ENCODE measurements around the gene CDK19.
"Not testable (repeated sequence)": the region's sequence is repeated elsewhere in the genome, so short reads cannot be mapped to it uniquely, and the experiment has no call there.

Gene CDK19

GRCh38 chr6:110835751-110836150, 20.5 kb upstream of the CDK19 start:
- WGBS, 2 experiments (ENCODE audit: insufficient coverage in 2 of 2) = 90 to 100% methylated on average over 1 to 3 of the region's 5 CpGs
- not testable (repeated sequence) for H3K36me3 ChIP-seq (ENCODE audit: control insufficient read depth, insufficient read depth, low read length); H3K4me3 ChIP-seq (ENCODE audit: extremely low read depth, insufficient read depth, low read length, poor library complexity, severe bottlenecking); H3K4me1 ChIP-seq (ENCODE audit: control insufficient read depth, insufficient read depth, low read length, poor library complexity, severe bottlenecking); H3K27ac ChIP-seq (ENCODE audit: low read depth, low read length, severe bottlenecking); H3K9me3 ChIP-seq (ENCODE audit: control insufficient read depth, low read length)

GRCh38 chr6:110833831-110834230, 18.6 kb upstream of the CDK19 start:
- 90 to 100% methylated on average over 1 to 2 of the region's 6 CpGs for WGBS, 2 experiments (ENCODE audit: insufficient coverage in 2 of 2)
- Histone ChIP-seq H3K27ac (ENCODE audit: low read depth, low read length, severe bottlenecking) (no peak overlapping the region), H3K4me3 (ENCODE audit: extremely low read depth, insufficient read depth, low read length, poor library complexity, severe bottlenecking) (no peak overlapping the region), H3K9me3 (ENCODE audit: control insufficient read depth, low read length) (no peaks in the 10 kb centered on the region), H3K36me3 (ENCODE audit: control insufficient read depth, insufficient read depth, low read length) (no peaks in the 10 kb centered on the region), H3K4me1 (ENCODE audit: control insufficient read depth, insufficient read depth, low read length, poor library complexity, severe bottlenecking) (no peaks in the 10 kb centered on the region)

GRCh38 chr6:110831405-110831804, 16.1 kb upstream of the CDK19 start:
- H3K9me3 ChIP-seq (ENCODE audit: control insufficient read depth, low read length) = no peaks in the 10 kb centered on the region
- no peak overlapping the region for H3K27ac ChIP-seq (ENCODE audit: low read depth, low read length, severe bottlenecking)
- no peak overlapping the region for H3K4me3 ChIP-seq (ENCODE audit: extremely low read depth, insufficient read depth, low read length, poor library complexity, severe bottlenecking)
- peaks cover 6% of the 10 kb centered on the region for H3K4me1 ChIP-seq (ENCODE audit: control insufficient read depth, insufficient read depth, low read length, poor library complexity, severe bottlenecking)
- 90 to 100% methylated on average over 3 to 4 of the region's 6 CpGs for WGBS, 2 experiments (ENCODE audit: insufficient coverage in 2 of 2)
- H3K36me3 ChIP-seq (ENCODE audit: control insufficient read depth, insufficient read depth, low read length) = no peaks in the 10 kb centered on the region

GRCh38 chr6:110828396-110828795, 13.1 kb upstream of the CDK19 start:
- no peaks in the 10 kb centered on the region for H3K36me3 ChIP-seq (ENCODE audit: control insufficient read depth, insufficient read depth, low read length)
- H3K4me1 ChIP-seq (ENCODE audit: control insufficient read depth, insufficient read depth, low read length, poor library complexity, severe bottlenecking) = peaks cover 8% of the 10 kb centered on the region
- no peak overlapping the region for H3K27ac ChIP-seq (ENCODE audit: low read depth, low read length, severe bottlenecking)
- no peak overlapping the region for H3K4me3 ChIP-seq (ENCODE audit: extremely low read depth, insufficient read depth, low read length, poor library complexity, severe bottlenecking)
- WGBS, 2 experiments (ENCODE audit: insufficient coverage in 2 of 2) = 67 to 100% methylated on average over 1 of the region's 1 CpG
- no peaks in the 10 kb centered on the region for H3K9me3 ChIP-seq (ENCODE audit: control insufficient read depth, low read length)

GRCh38 chr6:110826236-110827129, 11.2 kb upstream of the CDK19 start:
- 83 to 92% methylated on average over 7 to 9 of the region's 9 CpGs for WGBS, 2 experiments (ENCODE audit: insufficient coverage in 2 of 2)
- Histone ChIP-seq H3K9me3 (ENCODE audit: control insufficient read depth, low read length) (no peaks in the 10 kb centered on the region), H3K36me3 (ENCODE audit: control insufficient read depth, insufficient read depth, low read length) (no peaks in the 10 kb centered on the region)

GRCh38 chr6:110823146-110823545, 7.9 kb upstream of the CDK19 start:
- Histone ChIP-seq H3K4me3 (ENCODE audit: extremely low read depth, insufficient read depth, low read length, poor library complexity, severe bottlenecking) (no peak overlapping the region), H3K9me3 (ENCODE audit: control insufficient read depth, low read length) (no peaks in the 10 kb centered on the region), H3K27ac (ENCODE audit: low read depth, low read length, severe bottlenecking) (no peak overlapping the region), H3K4me1 (ENCODE audit: control insufficient read depth, insufficient read depth, low read length, poor library complexity, severe bottlenecking) (peaks cover 8% of the 10 kb centered on the region), H3K36me3 (ENCODE audit: control insufficient read depth, insufficient read depth, low read length) (no peaks in the 10 kb centered on the region)
- WGBS, 2 experiments (ENCODE audit: insufficient coverage in 2 of 2) = 100% methylated on average over 1 of the region's 2 CpGs; no CpG with 5 or more reads in 1 of the 2 experiments

More at GRCh38 chr6:110826236-110827129, 11.2 kb upstream of the CDK19 start:
- Histone ChIP-seq H3K27ac (ENCODE audit: low read depth, low read length, severe bottlenecking) (peak overlapping the region; percentile 64), H3K4me1 (ENCODE audit: control insufficient read depth, insufficient read depth, low read length, poor library complexity, severe bottlenecking) (peaks cover 8% of the 10 kb centered on the region), H3K4me3 (ENCODE audit: extremely low read depth, insufficient read depth, low read length, poor library complexity, severe bottlenecking) (no peak overlapping the region)

- H3K4me3 ChIP-seq (ENCODE audit: extremely low read depth, insufficient read depth, low read length, poor library complexity, severe bottlenecking) = no peak overlapping the region
- no peak overlapping the region for H3K27ac ChIP-seq (ENCODE audit: low read depth, low read length, severe bottlenecking)
- peaks cover 8% of the 10 kb centered on the region for H3K4me1 ChIP-seq (ENCODE audit: control insufficient read depth, insufficient read depth, low read length, poor library complexity, severe bottlenecking)
- no peaks in the 10 kb centered on the region for H3K9me3 ChIP-seq (ENCODE audit: control insufficient read depth, low read length)
- no peaks in the 10 kb centered on the region for H3K36me3 ChIP-seq (ENCODE audit: control insufficient read depth, insufficient read depth, low read length)
Measured at GRCh38 chr6:110822249-110822648, 7.0 kb upstream of the CDK19 start.

- WGBS, 2 experiments (ENCODE audit: insufficient coverage in 2 of 2) = 100% methylated on average over 3 of the region's 4 CpGs
- H3K9me3 ChIP-seq (ENCODE audit: control insufficient read depth, low read length) = no peaks in the 10 kb centered on the region
- H3K4me1 ChIP-seq (ENCODE audit: control insufficient read depth, insufficient read depth, low read length, poor library complexity, severe bottlenecking) = peaks cover 12% of the 10 kb centered on the region
- H3K4me3 ChIP-seq (ENCODE audit: extremely low read depth, insufficient read depth, low read length, poor library complexity, severe bottlenecking) = no peak overlapping the region
- H3K36me3 ChIP-seq (ENCODE audit: control insufficient read depth, insufficient read depth, low read length) = peaks cover 2% of the 10 kb centered on the region
- peak overlapping the region; percentile 100 for H3K27ac ChIP-seq (ENCODE audit: low read depth, low read length, severe bottlenecking)
Measured at GRCh38 chr6:110816677-110817076, 1.4 kb upstream of the CDK19 start.

- H3K4me3 ChIP-seq (ENCODE audit: extremely low read depth, insufficient read depth, low read length, poor library complexity, severe bottlenecking) = peak overlapping the region; percentile 92
- H3K4me1 ChIP-seq (ENCODE audit: control insufficient read depth, insufficient read depth, low read length, poor library complexity, severe bottlenecking) = peaks cover 12% of the 10 kb centered on the region
- peaks cover 8% of the 10 kb centered on the region for H3K36me3 ChIP-seq (ENCODE audit: control insufficient read depth, insufficient read depth, low read length)
- no peaks in the 10 kb centered on the region for H3K9me3 ChIP-seq (ENCODE audit: control insufficient read depth, low read length)
- 0 to 1% methylated on average over 43 to 44 of the region's 49 CpGs for WGBS, 2 experiments (ENCODE audit: insufficient coverage in 2 of 2)
- peak overlapping the region; percentile 100 for H3K27ac ChIP-seq (ENCODE audit: low read depth, low read length, severe bottlenecking)
Measured at GRCh38 chr6:110815015-110815410, 256 bp downstream of the CDK19 start.

- Histone ChIP-seq H3K27ac (ENCODE audit: low read depth, low read length, severe bottlenecking) (peak overlapping the region; percentile 100), H3K4me3 (ENCODE audit: extremely low read depth, insufficient read depth, low read length, poor library complexity, severe bottlenecking) (peak overlapping the region; percentile 92), H3K4me1 (ENCODE audit: control insufficient read depth, insufficient read depth, low read length, poor library complexity, severe bottlenecking) (peaks cover 12% of the 10 kb centered on the region), H3K36me3 (ENCODE audit: control insufficient read depth, insufficient read depth, low read length) (peaks cover 8% of the 10 kb centered on the region), H3K9me3 (ENCODE audit: control insufficient read depth, low read length) (no peaks in the 10 kb centered on the region)
- 0% methylated on average over 53 to 78 of the region's 86 CpGs for WGBS, 2 experiments (ENCODE audit: insufficient coverage in 2 of 2)
Measured at GRCh38 chr6:110814102-110815014, 911 bp downstream of the CDK19 start.

All from mesodermal cell (in vitro differentiated cells).